Measurements from ENCODE around the gene SLC27A4.
A peak's percentile ranks its signal among the peaks of the same experiment; 100 is the strongest.

SLC27A4 gene

GRCh38 chr9:128369024-128369706, 28.8 kb downstream of the SLC27A4 start:
- no peak for DNase-seq

DNA sequence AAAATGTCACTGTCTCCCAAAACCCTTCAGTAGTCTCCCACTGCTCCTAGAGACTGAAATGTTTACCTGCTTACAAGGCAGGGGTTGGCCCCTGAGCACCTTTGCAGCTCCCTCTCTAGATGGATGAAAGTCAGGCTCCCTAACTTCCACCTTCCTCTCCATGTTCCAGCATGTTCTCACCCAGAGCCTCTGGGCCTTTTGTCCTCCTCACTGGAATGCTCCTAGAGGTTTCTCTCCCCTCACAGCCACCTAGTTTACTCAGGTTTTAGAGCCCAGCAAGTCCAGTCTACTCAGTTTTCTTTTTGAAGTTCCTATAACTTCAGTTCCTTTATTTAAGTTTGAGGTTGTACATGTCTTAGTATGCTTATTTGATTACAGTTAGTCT, 30.0 kb downstream of the SLC27A4 start:
- no peak for DNase-seq

DNA sequence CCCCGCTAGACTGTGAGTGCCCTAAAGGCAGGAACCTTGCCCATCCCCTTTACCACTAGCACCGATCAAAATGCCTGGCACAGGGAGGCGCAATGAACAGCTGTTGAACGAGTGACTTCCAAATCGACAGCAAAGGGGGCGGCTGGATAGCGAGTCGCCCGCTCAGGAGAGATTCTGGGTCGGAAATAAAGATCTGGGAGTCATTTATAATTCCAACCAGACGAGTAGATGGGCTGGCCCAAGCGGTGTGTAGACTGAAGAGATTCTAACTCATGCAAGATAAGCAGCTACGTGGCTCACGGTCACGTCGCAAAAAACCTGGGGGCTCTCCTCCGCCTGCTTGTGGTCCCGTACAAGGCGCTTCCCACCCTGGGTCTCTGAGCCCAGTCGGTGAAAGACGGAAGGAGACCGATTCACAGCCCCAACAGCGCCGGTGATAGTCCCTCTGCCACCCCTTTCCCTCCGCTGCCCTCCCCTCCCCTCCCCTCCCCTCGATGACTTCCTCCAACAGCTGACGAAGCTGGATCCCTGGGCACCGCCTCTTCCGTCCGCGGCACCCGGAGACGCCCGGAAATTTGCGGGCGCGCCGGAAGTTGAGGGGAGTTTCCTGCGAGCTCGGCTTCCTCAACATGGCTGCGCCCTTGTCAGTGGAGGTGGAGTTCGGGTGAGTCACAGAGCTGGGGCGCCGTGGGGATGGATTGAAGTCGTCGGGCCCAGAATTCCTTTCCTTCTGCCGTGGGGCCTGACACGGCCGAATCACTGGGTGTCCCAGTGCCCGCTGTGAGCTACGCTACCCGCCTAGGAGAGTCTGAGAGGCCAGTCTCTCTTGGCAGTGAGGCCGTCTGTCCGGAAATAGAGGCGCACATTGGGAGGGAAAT, 30.7 kb downstream of the SLC27A4 start, which contains the start of gene URM1:
Gene URM1, plus strand, starts transcription at position 623 of the 878 bp plus-strand sequence. Its CDS starts 7 bp downstream, at position 630.
- DNase-seq: peak; percentile 99

DNA sequence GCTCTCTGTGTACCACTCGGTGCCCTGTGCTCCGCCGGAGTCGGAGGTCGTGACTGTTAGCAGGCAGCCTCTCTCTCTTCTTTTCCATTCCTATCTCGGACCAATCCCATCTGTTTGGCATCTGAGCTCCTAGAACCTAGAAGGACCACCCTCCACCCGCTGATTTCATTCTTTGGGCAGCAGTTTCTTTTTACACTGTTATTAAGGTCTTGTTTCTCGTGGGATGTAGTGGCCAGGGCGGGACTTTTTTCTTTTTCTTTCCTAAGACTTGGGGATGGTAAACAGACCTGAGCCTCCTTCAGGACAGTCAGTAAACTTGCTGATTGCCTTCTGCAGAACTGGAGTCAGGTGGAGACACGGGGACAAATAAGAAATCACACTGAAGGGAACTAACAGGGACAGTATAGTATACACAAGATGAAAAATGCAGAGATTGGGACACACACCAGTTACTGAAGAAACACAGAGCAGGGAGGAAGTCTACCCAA, 31.3 kb downstream of the SLC27A4 start:
- no peak for DNase-seq

GRCh38 chr9:128372188-128372641, 31.9 kb downstream of the SLC27A4 start:
- no peak for DNase-seq

DNA sequence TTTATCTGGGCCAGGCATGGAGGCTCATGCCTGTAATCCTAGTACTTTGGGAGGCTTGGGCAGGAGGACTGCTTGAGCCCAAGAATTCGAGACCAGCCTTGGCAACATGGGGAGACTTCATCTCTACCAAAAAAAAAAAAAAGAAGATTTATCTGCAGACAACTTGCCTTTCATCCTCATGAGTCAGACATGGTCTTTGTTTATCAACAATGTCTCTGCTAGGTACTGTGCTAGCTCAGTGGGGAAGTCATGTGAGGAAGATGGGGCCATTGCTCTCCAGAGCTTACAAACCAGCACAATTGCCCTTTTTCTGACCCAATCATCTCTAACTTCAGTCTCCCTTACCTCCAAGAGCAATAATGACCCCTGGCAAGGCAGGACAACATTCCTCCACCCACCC, 32.5 kb downstream of the SLC27A4 start:
- DNase-seq: no peak

- no peak for DNase-seq
Observed at GRCh38 chr9:128374221-128374675, 33.9 kb downstream of the SLC27A4 start.

GRCh38 chr9:128375865-128376264, 35.5 kb downstream of the SLC27A4 start:
- DNase-seq: no peak

- no peak for DNase-seq
Observed at GRCh38 chr9:128382261-128382660, 41.9 kb downstream of the SLC27A4 start.

DNA sequence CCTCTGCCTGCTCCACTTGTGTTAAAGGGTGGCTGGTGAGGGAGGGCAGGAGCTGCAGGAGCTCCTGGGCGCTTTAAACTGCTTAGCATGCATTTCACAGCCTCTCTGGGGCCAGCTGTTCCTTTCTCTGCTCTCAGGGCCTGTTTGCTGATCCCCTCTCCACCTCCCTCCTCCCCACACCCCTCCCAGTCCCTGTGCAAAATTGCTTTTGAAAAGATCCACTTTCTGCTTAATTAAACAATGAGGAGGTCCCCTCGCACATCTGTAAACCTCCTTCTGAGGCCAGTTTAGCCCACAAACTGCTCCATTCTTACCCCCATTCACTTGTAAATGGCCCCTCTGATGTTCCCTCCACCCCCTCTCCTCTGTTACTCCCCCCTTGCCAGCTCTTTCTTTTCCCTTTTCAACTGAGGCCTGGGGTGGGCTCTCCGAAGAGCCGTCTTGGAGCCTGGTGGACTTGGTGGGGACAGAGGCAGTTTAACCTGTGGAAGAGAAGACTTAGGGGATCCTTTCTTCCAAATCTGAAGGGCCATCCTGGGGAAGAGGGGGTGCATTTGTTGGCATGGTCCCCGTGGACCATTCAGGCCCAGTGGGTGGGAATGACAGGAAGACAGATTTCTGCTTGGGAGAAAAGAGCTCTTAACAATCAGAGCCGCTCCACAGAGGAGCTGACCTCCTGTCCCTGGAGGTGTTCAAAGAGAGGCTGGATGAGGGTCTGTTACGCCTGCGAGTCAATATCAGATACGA, 42.9 kb downstream of the SLC27A4 start:
- no peak for DNase-seq

GRCh38 chr9:128383791-128384190, 43.5 kb downstream of the SLC27A4 start:
- DNase-seq: no peak

DNA sequence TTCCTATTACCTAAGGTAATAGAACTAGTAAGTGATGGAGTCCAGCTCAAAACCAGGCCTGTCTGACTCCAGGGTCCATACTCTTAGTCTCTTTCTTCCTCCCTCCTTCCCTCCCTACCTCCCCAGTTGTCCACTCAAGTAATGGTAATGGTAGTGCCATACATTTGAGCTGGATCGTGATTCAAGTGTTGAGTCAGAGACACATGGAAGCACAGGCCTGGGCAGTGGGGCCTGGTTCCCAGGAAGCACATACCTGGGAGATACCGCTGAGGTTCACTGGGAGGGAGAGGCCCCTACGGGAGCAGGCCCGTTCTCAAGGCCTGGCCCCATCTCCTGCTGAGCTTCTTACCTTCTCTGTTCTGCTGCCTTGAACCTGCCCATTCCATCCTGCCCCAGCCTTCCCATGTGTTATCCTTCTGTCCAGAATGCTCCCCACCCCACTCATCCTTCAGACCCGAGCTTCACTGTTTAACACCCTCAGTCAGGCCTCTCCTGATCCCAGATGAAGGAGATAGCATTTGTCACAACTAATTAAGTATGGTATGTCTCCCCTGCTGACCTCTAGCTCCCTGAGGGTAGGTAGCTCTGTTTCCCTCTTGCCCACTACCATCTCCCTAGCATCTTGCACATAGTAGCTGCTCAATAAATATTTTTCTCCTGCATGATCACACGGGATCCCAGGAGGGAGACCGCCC, 44.6 kb downstream of the SLC27A4 start:
- DNase-seq: no peak

- no peak for DNase-seq
Observed at GRCh38 chr9:128385496-128386460, 45.5 kb downstream of the SLC27A4 start.

GRCh38 chr9:128388150-128388549, 47.8 kb downstream of the SLC27A4 start:
- DNase-seq: no peak

- DNase-seq: no peak
Observed at GRCh38 chr9:128389395-128390149, 49.2 kb downstream of the SLC27A4 start.

DNA sequence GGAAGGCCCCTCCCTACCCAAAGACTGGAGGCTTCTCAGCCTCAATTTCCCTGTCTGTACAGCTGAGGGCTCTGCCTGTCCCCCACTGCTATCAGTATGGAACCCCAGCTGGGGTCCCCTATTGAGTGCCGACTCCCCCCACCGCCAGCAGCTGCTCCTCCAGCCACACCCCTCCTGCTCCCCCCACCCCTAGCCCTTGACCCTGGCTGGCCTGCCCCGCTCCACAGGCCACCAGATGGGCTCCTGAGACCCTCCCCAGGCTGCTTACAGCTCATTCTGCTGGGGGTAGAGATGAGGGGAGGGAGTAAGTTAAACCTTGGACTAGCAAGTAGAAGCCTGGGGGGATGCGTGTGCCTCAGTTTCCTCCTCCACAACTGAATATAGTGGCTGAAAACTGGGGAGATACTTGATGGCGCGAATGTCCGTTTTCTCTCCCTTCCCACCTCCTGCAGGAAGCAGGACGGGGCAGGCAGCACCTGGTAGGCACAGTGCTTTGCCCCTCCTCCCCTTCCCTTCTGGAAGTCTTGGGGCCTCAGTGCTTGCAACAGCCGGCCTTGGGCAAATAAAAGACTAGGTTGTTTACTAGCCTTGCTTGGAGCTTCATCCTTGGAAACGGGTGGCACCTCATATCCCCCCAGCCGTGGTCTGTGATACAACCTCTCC, 50.0 kb downstream of the SLC27A4 start:
- no peak for DNase-seq

- DNase-seq: no peak
Observed at GRCh38 chr9:128390813-128391711, 50.7 kb downstream of the SLC27A4 start.

DNA sequence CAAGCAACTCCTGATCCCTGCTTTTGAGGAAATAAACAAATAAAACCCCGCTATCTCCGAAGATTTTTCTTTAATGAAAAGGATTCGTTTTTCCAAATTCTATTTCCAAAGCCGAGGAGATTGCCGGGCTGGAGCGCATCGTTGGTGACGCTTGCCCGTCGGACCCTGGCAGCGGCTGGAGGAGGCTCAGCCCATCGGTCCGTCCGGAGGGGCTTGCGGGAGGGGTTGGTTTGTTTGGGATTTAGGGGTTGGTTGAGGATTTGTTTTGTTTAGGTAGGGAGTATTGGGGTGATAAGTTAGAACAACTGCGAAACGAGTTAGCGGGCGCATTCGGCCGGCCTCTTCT, 51.6 kb downstream of the SLC27A4 start:
- no peak for DNase-seq
